Measurements from ENCODE around the gene FILIP1L. TPM values are rescaled to one million over a fixed set of nuclear protein-coding genes. Genes with fewer than 3 reads are reported as not detected.

FILIP1L gene
- total RNA-seq, 1 experiment from 2014 or later, result 0.07 TPM

DNA sequence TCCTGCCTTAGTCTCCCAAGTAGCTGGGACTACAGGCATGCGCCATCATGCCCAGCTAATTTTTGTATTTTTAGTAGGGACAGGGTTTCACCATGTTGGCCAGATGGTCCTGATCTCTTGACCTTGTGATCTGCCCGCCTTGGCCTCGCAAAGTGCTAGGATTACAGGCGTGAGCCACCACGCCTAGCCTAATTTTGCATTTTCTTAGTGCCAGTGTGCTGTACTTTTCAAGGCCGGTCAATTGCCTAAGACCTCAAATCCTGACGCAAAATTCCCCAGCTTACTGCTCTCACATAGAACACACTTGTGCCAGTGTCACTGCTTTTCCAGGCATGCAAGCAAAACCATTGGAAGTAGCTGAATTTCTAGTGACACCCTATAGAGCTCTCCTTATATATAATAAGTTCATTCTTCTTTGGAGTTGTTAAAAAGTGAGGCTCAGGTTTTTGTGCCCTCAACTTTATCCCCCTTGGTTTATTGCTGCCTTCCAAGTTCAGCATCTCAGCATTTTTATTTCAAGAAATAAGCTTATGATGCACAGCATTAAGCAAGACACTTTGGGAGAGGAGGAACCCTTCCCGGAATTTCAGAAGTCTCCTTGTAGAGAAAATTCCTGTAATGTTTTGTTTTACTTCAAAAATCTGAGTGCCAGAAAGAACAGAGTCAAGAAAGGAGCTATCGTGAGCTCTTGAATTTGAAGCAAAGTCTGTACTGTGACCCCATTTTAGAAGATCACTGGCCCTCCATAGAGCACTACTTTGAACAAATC, 93.2 kb downstream of the FILIP1L start:
- H3K23ac ChIP-seq (ENCODE audit: insufficient read length, low read depth, low read length), result no peak overlapping the region
- H4K8ac ChIP-seq (replicated peaks; ENCODE audit: insufficient read length, low read depth, low read length), result no peak overlapping the region
- DNase-seq, result no peak
- H2BK5ac ChIP-seq (ENCODE audit: insufficient read length, low read length), result no peak overlapping the region
- no peak overlapping the region for H4K5ac ChIP-seq (ENCODE audit: insufficient read length, low read depth, low read length)
- H2BK12ac ChIP-seq (ENCODE audit: insufficient read length, low read depth, low read length), result no peak overlapping the region
- H4K20me1 ChIP-seq (ENCODE audit: control insufficient read depth, insufficient read depth, insufficient read length), result no peaks in the 10 kb centered on the region
- no peak overlapping the region for H3K14ac ChIP-seq (ENCODE audit: insufficient read depth, low read length)
- H3K23me2 ChIP-seq (ENCODE audit: insufficient read length, low read depth, low read length, poor library complexity, severe bottlenecking), result no peaks in the 10 kb centered on the region
- H3K4ac ChIP-seq (ENCODE audit: low read depth, low read length), result no peak overlapping the region
- H2BK120ac ChIP-seq (ENCODE audit: low read depth, low read length, poor library complexity, severe bottlenecking), result no peak overlapping the region
- no peak overlapping the region for H3K56ac ChIP-seq (ENCODE audit: insufficient read length, low read depth, low read length)
- no peak overlapping the region for H2BK20ac ChIP-seq (ENCODE audit: low read depth, low read length, poor library complexity, severe bottlenecking)
- H3K4me2 ChIP-seq (ENCODE audit: insufficient read depth, insufficient read length, low read length), result no peak overlapping the region
- H4K91ac ChIP-seq (ENCODE audit: insufficient read length, low read depth, low read length), result no peak overlapping the region
- no CpG with 5 or more reads among the region's 9 CpGs for WGBS (ENCODE audit: extremely low coverage, insufficient read length, low lambda C conversion rate)
- H2AK5ac ChIP-seq (ENCODE audit: insufficient read length, low read length), result no peak overlapping the region
- Mint-ChIP-seq H3K27ac (no peak overlapping the region), H3K9me3 (no peaks in the 10 kb centered on the region), H3K4me3 (no peak overlapping the region), H3K36me3 (ENCODE audit: insufficient read depth in 1 of 3, low read depth in 3 of 3) (no peaks in the 10 kb centered on the region), H3K27me3 (ENCODE audit: low read depth) (no peaks in the 10 kb centered on the region), H3K4me1 (peaks cover 6 to 8% of the 10 kb centered on the region in 2 experiments)
- no peak overlapping the region for H2AFZ ChIP-seq (ENCODE audit: low read length)
- no peaks in the 10 kb centered on the region for H3K9me3 ChIP-seq (ENCODE audit: control insufficient read depth, low read depth, low read length)
- no peak overlapping the region for H3K27ac ChIP-seq (ENCODE audit: insufficient read length, low read depth, low read length)
- H3K79me1 ChIP-seq (ENCODE audit: insufficient read depth, low read depth, low read length, poor library complexity, severe bottlenecking), result no peaks in the 10 kb centered on the region
- TF ChIP-seq, protein P1, sequence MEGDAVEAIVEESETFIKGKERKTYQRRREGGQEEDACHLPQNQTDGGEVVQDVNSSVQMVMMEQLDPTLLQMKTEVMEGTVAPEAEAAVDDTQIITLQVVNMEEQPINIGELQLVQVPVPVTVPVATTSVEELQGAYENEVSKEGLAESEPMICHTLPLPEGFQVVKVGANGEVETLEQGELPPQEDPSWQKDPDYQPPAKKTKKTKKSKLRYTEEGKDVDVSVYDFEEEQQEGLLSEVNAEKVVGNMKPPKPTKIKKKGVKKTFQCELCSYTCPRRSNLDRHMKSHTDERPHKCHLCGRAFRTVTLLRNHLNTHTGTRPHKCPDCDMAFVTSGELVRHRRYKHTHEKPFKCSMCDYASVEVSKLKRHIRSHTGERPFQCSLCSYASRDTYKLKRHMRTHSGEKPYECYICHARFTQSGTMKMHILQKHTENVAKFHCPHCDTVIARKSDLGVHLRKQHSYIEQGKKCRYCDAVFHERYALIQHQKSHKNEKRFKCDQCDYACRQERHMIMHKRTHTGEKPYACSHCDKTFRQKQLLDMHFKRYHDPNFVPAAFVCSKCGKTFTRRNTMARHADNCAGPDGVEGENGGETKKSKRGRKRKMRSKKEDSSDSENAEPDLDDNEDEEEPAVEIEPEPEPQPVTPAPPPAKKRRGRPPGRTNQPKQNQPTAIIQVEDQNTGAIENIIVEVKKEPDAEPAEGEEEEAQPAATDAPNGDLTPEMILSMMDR (conservative IDR thresholded peaks at IDR 0.05), result no peak
- no peaks in the 10 kb centered on the region for H3K79me2 ChIP-seq (ENCODE audit: insufficient read depth, low read length)
- H3T11ph ChIP-seq (ENCODE audit: low read length), result no peak overlapping the region
- no peak overlapping the region for H3K9ac ChIP-seq (ENCODE audit: extremely low read depth, insufficient read length, low read length)
- H3K4me1 ChIP-seq (ENCODE audit: insufficient read depth, low read length), result peaks cover 2% of the 10 kb centered on the region; the same call in 1 of the 2 replicates
- H2BK15ac ChIP-seq (ENCODE audit: low read depth, low read length), result no peak overlapping the region
- H3K27me3 ChIP-seq (ENCODE audit: insufficient read depth, low read length), result no peaks in the 10 kb centered on the region
- H3K18ac ChIP-seq (ENCODE audit: insufficient read length, low read depth, low read length), result no peak overlapping the region
